Pancreas (tissue), 10 donors: ENCODE results near the gene PFDN2. TPM values are rescaled to one million over a fixed set of nuclear protein-coding genes. Genes with fewer than 3 reads are reported as not detected.

Experiments used
- ATAC-seq, 4 donors: fragments of 200-7000 bp; cut with Tn5 transposase; one replicate each; pipeline versions ENCODE4 v1.8.0 to v1.9.1; 2020; ENCODE audit warnings: mild to moderate bottlenecking in 4 of 4, moderate library complexity in 4 of 4
- DNase-seq, 6 donors: peaks; one replicate each; pipeline ENCODE4 v3.0.0-alpha.2; 2020
- FAIRE-seq: peaks from 2 replicates; lab custom pipeline; 2012; peaks lifted over from hg19 to GRCh38; lab: Jason Lieb, UNC
- H3K27ac ChIP-seq, 4 donors: fragments of 200-600 bp; sonication (generic); 1 replicate in 3 of 4; 2 replicates in 1 of 4; pipeline versions ENCODE4 v1.5.0 to v1.8.0; 2020
- H3K27me3 ChIP-seq, 4 donors: fragments of 200-600 bp; one replicate each; pipeline ENCODE4 v1.8.0; 2021
- H3K36me3 ChIP-seq, 3 donors: fragments of 200-600 bp; sonication (generic) in 1 of 3; one replicate each; pipeline versions ENCODE4 v1.5.0 to v1.8.0; 2020 to 2021
- H3K4me1 ChIP-seq, 3 donors: fragments of 200-600 bp; one replicate each; pipeline ENCODE4 v1.8.0; 2021
- H3K4me3 ChIP-seq, 4 donors: fragments of 200-600 bp; sonication (generic) in 2 of 4; one replicate each; pipeline versions ENCODE4 v1.5.0 to v1.8.0; 2020 to 2021
- H3K9me3 ChIP-seq, 4 donors: fragments of 200-600 bp; one replicate each; pipeline ENCODE4 v1.8.0; 2021
- CTCF ChIP-seq, 4 donors: fragments of 200-600 bp; sonication (generic) in 3 of 4; IDR thresholded peaks; one replicate each; pipeline versions ENCODE4 v1.5.0 to v1.8.0; 2021; ENCODE audit warnings: antibody characterized with exemption in 4 of 4
- WGBS, 2 donors: extraction: QIAGEN DNeasy Blood & Tissue Kit; methylation state at CpG; one replicate each; pipeline ENCODE4 v1.1.7; 2013; 5-methylcytosine and 5-hydroxymethylcytosine counted together
- intact Hi-C, 3 donors: fragments of 100-400 bp; cut with DNase I; formaldehyde crosslinking; loops; one replicate each; pipeline versions ENCODE4 v1.11.1 to v1.14.2; 2022
- polyA plus RNA-seq, 2 donors: library from polyadenylated mRNA; stranded (reverse); fragments of 200-250 nt; gene quantifications; one replicate each; pipeline ENCODE4 v1.2.3, GENCODE V29; 2013
- total RNA-seq, 6 donors: library from RNA; stranded (reverse); fragmentation: NEBNext Ultra II Directional in 4 of 6; extraction: Animal tissue kit (Norgen Biotek cat#: 25700) in 4 of 6; gene quantifications; one replicate each; pipeline versions ENCODE4 v1.2.1 to v1.2.4, GENCODE V29; 2021 to 2023
- donor health status: healthy with polysubstance abuse.
- donor health status: DM: no; HTN: no; CAD: no; lungs with moderate emphysema.
- donor health status: DM: no; HTN: no; CAD: no.
- donor health status: control.
- donor health status: control.
- donor health status: Bipolar disorder and iron deficiency.
- donor health status: DM: yes; HTN: yes; CAD: no.
- donor health status: DM: no; HTN: no; CAD: no.
- donor health status: DM: no; HTN: no; CAD: no.
- donor health status: DM: yes; HTN: yes; CAD: no.

Gene PFDN2
- total and polyA plus RNA-seq, 8 donors, result 9.8 to 91.6 (median 18.7) TPM

- Histone ChIP-seq H3K36me3 (no peaks in the 10 kb centered on the region), H3K27me3 (no peaks in the 10 kb centered on the region), H3K4me1 (peaks cover 8 to 19% (median 11%) of the 10 kb centered on the region in 3 donors), H3K4me3 (no peak overlapping the region), H3K9me3 (no peaks in the 10 kb centered on the region), H3K27ac (no peak overlapping the region)
- 89 to 91% methylated on average over 1 of the region's 1 CpG for WGBS, 2 donors
- ATAC-seq (no peak), DNase-seq (no peak), FAIRE-seq (no peak)
- intact Hi-C loops, result no loop called here
- no peak for TF ChIP-seq CTCF (IDR thresholded peaks at IDR 0.05)
Observed at GRCh38 chr1:161157867-161158266, 40.0 kb upstream of the PFDN2 start.

- WGBS, 2 donors, result 0% methylated on average over 33 of the region's 33 CpGs
- no peak for TF ChIP-seq CTCF (IDR thresholded peaks at IDR 0.05)
- peak; percentile 90 to 95 (median 93) for ATAC-seq
- FAIRE-seq, result peak; percentile 5
- Histone ChIP-seq H3K9me3 (no peaks in the 10 kb centered on the region), H3K36me3 (no peaks in the 10 kb centered on the region), H3K27me3 (no peaks in the 10 kb centered on the region), H3K4me1 (peaks cover 6 to 8% (median 8%) of the 10 kb centered on the region in 3 donors), H3K27ac (peak within 1 kb of the TSS; percentile 90 to 98 (median 97)), H3K4me3 (peak within 1 kb of the TSS; percentile 58 to 69 (median 60))
- peak; percentile 76 to 88 (median 79) for DNase-seq
- intact Hi-C loops, result no loop called here
Observed at GRCh38 chr1:161153682-161154337, 36.0 kb upstream of the PFDN2 start, which contains the start of gene UFC1. TSS of gene UFC1 (plus strand) at chr1:161153978. CDS start at chr1:161153998, 20 bp downstream.

- no peaks in the 10 kb centered on the region for H3K9me3 ChIP-seq
- FAIRE-seq (no peak), DNase-seq (no peak), ATAC-seq (peak; percentile 3 to 11 (median 6))
- no peaks in the 10 kb centered on the region for H3K36me3 ChIP-seq
- peaks cover 2 to 8% (median 8%) of the 10 kb centered on the region in 3 donors for H3K4me1 ChIP-seq
- intact Hi-C loops, result no loop called here
- H3K4me3 ChIP-seq, result peak overlapping the region; percentile 58 to 69 (median 60)
- TF ChIP-seq CTCF (IDR thresholded peaks at IDR 0.05), result no peak
- H3K27me3 ChIP-seq, result no peaks in the 10 kb centered on the region
- 23 to 24% methylated on average over 9 of the region's 9 CpGs for WGBS, 2 donors
- peak overlapping the region; percentile 90 to 98 (median 97) for H3K27ac ChIP-seq
Observed at GRCh38 chr1:161153176-161153575, 35.3 kb upstream of the PFDN2 start.

GRCh38 chr1:161145832-161146231 lies 28.0 kb upstream of the PFDN2 start:
- no peak for ATAC-seq
- intact Hi-C loops, result loop anchor here in 1 of 3 donors (10.0 kb wide), 1 partner anchor 141 kb away; no protein-coding TSS in a partner anchor
- DNase-seq, result no peak
- no peaks in the 10 kb centered on the region for H3K9me3 ChIP-seq
- H3K4me3 ChIP-seq, result no peak overlapping the region
- H3K4me1 ChIP-seq, result no peaks in the 10 kb centered on the region
- FAIRE-seq, result no peak
- H3K36me3 ChIP-seq, result no peaks in the 10 kb centered on the region
- WGBS, 2 donors, result 74 to 82% methylated on average over 3 of the region's 3 CpGs
- H3K27me3 ChIP-seq, result no peaks in the 10 kb centered on the region
- no peak overlapping the region for H3K27ac ChIP-seq
- TF ChIP-seq CTCF (IDR thresholded peaks at IDR 0.05), result no peak
